B cell (primary cell): Measurements from ENCODE around the gene DFFB. TPM values are rescaled to one million over a fixed set of nuclear protein-coding genes. Genes with fewer than 3 reads are reported as not detected.

Experiments used
- ATAC-seq: fragments of 200-7000 bp; cut with Tn5 transposase; one replicate; pipeline ENCODE4 v1.10.0; 2021; ENCODE audit warnings: low read depth, mild to moderate bottlenecking, moderate number of reproducible peaks, moderate library complexity
- CTCF ChIA-PET: fragments of 350-600 bp; sonication (Branson Sonifier 250); formaldehyde crosslinking; loops from one replicate; lab custom pipeline; 2021; ENCODE audit warnings: antibody characterized with exemption, inconsistent platforms; lab: Charles Lee
- POLR2A ChIA-PET: fragments of 350-600 bp; sonication (Branson Sonifier 250); formaldehyde crosslinking; loops from one replicate; lab custom pipeline; 2021; ENCODE audit warnings: antibody characterized with exemption; lab: Charles Lee
- DNase-seq: peaks from one replicate; pipeline ENCODE4 v3.0.0; 2013
- H2AFZ ChIP-seq: 2 replicates; pipeline ENCODE4 v1.6.1; 2012; ENCODE audit warnings: mild to moderate bottlenecking, low read depth, low read length; ENCODE audit not compliant: insufficient read depth, poor library complexity, severe bottlenecking
- H3K27ac ChIP-seq, 2 donors: 1 replicate in 1 of 2; 2 replicates in 1 of 2; pipeline ENCODE4 v1.5.1; 2012 to 2013; ENCODE audit warnings: low read length in 2 of 2, mild to moderate bottlenecking in 2 of 2, moderate library complexity in 1 of 2
- H3K27me3 ChIP-seq, 4 experiments: fragments of 200-600 bp in 1 of 4; sonication (generic) in 1 of 4; replicated peaks in 1 of 4; 1 replicate in 2 of 4; 2 replicates in 2 of 4; pipeline versions ENCODE4 v1.6.1 to v1.7.0; 2013 to 2016; ENCODE audit warnings: low read length in 3 of 4, mild to moderate bottlenecking in 2 of 4, mixed read lengths in 1 of 4, moderate library complexity in 1 of 4; ENCODE audit not compliant: insufficient read depth in 4 of 4, control insufficient read depth in 3 of 4; ENCODE audit errors: control extremely low read depth in 1 of 4
- H3K36me3 ChIP-seq, 2 experiments: replicated peaks in 1 of 2; 1 replicate in 1 of 2; 2 replicates in 1 of 2; pipeline versions ENCODE4 v1.6.1 to v1.7.1; 2013; ENCODE audit warnings: low read length in 1 of 2; ENCODE audit not compliant: insufficient read depth in 2 of 2, control insufficient read depth in 1 of 2; ENCODE audit errors: control extremely low read depth in 1 of 2, extremely low read depth in 1 of 2
- H3K4me1 ChIP-seq, 2 donors: fragments of 200-600 bp in 1 of 2; sonication (generic) in 1 of 2; 1 replicate in 1 of 2; 2 replicates in 1 of 2; pipeline versions ENCODE4 v1.5.1 to v1.6.1; 2013 to 2017; ENCODE audit warnings: low read length in 2 of 2; ENCODE audit not compliant: control insufficient read depth in 2 of 2, insufficient read depth in 2 of 2
- H3K4me2 ChIP-seq: replicated peaks from 2 replicates; pipeline ENCODE3; 2012; ENCODE audit warnings: mild to moderate bottlenecking, low read depth, low read length; ENCODE audit not compliant: poor library complexity, severe bottlenecking
- H3K4me3 ChIP-seq, 5 experiments: fragments of 200-600 bp in 1 of 5; sonication (generic) in 1 of 5; 1 replicate in 3 of 5; 2 replicates in 2 of 5; pipeline versions ENCODE4 v1.5.1 to v1.7.0; 2011 to 2016; ENCODE audit warnings: low read length in 4 of 5, mild to moderate bottlenecking in 4 of 5, low read depth in 2 of 5, control low read depth in 1 of 5, moderate library complexity in 1 of 5; ENCODE audit not compliant: insufficient read depth in 1 of 5; ENCODE audit errors: control extremely low read depth in 1 of 5, extremely low read depth in 1 of 5
- H3K79me2 ChIP-seq: fragments of 200-600 bp; sonication (generic); one replicate; pipeline ENCODE4 v1.6.0; 2016; ENCODE audit warnings: low read length; ENCODE audit not compliant: control insufficient read depth, insufficient read depth
- H3K9ac ChIP-seq: fragments of 200-600 bp; sonication (generic); 2 replicates; pipeline ENCODE4 v1.6.1; 2017; ENCODE audit warnings: mild to moderate bottlenecking, low read length, moderate library complexity
- H3K9me3 ChIP-seq, 3 donors: one replicate each; pipeline versions ENCODE4 v1.6.1 to v1.7.1; 2013; ENCODE audit warnings: low read length in 2 of 3; ENCODE audit not compliant: control insufficient read depth in 2 of 3, insufficient read depth in 1 of 3; ENCODE audit errors: control extremely low read depth in 1 of 3
- H4K20me1 ChIP-seq: 2 replicates; pipeline ENCODE4 v1.6.0; 2012; ENCODE audit warnings: mild to moderate bottlenecking, low read length; ENCODE audit not compliant: insufficient read depth, control insufficient read depth, poor library complexity, severe bottlenecking
- H3K27ac Mint-ChIP-seq: one replicate; pipeline ENCODE4 v1.8.0; 2021; ENCODE audit warnings: mixed read lengths
- H3K27me3 Mint-ChIP-seq: one replicate; pipeline ENCODE4 v1.8.0; 2021; ENCODE audit warnings: mixed read lengths
- H3K4me1 Mint-ChIP-seq: one replicate; pipeline ENCODE4 v1.8.0; 2021; ENCODE audit warnings: mixed read lengths
- H3K4me3 Mint-ChIP-seq: one replicate; pipeline ENCODE4 v1.8.0; 2021; ENCODE audit warnings: mixed read lengths
- H3K9me3 Mint-ChIP-seq: one replicate; pipeline ENCODE4 v1.8.0; 2022; ENCODE audit warnings: mixed read lengths; ENCODE audit not compliant: insufficient read depth
- EZH2 ChIP-seq: IDR thresholded peaks from 2 replicates; pipeline ENCODE4 v1.6.1; 2012; ENCODE audit warnings: borderline replicate concordance, low read depth, mild to moderate bottlenecking, moderate library complexity, low read length; ENCODE audit not compliant: insufficient read depth, poor library complexity, severe bottlenecking
- WGBS: methylation state at CpG from one replicate; pipeline ENCODE4 v1.1.5; 2013; ENCODE audit warnings: missing lambda C conversion rate; ENCODE audit not compliant: insufficient coverage; 5-methylcytosine and 5-hydroxymethylcytosine counted together
- intact Hi-C: fragments of 100-400 bp; cut with micrococcal nuclease; formaldehyde crosslinking; loops from one replicate; pipeline ENCODE4 v1.10.0; 2022
- polyA minus RNA-seq: library from RNA; depleted of rRNA, polyadenylated mRNA; stranded (reverse); fragments of >200 nt; gene quantifications from 2 replicates; pipeline ENCODE4 v1.2.3, GENCODE V29; 2012
- polyA plus RNA-seq: library from polyadenylated mRNA; depleted of rRNA; stranded (reverse); fragments of >200 nt; gene quantifications from 2 replicates; pipeline ENCODE4 v1.2.3, GENCODE V29; 2012
- total RNA-seq, 2 donors: library from RNA; stranded (reverse); fragments of 120-200 nt in 1 of 2; gene quantifications; 1 replicate in 1 of 2; 2 replicates in 1 of 2; pipeline versions ENCODE4 v1.2.3 to v1.2.4, GENCODE V29; 2013 to 2022
- TF ChIP-seq, protein P1 (sequence below): fragments of 200-600 bp; IDR thresholded peaks from one replicate; pipeline ENCODE4 v1.8.0; 2022; ENCODE audit warnings: antibody characterized with exemption, mild to moderate bottlenecking

DFFB gene, protein sequence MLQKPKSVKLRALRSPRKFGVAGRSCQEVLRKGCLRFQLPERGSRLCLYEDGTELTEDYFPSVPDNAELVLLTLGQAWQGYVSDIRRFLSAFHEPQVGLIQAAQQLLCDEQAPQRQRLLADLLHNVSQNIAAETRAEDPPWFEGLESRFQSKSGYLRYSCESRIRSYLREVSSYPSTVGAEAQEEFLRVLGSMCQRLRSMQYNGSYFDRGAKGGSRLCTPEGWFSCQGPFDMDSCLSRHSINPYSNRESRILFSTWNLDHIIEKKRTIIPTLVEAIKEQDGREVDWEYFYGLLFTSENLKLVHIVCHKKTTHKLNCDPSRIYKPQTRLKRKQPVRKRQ
- total RNA-seq (17.4 and 20.7 TPM in 2 replicates), polyA plus RNA-seq (14.0 and 21.4 TPM in 2 replicates), polyA minus RNA-seq (6.9 and 8.2 TPM in 2 replicates)
- total RNA-seq (2013): 10.2 TPM

DNA sequence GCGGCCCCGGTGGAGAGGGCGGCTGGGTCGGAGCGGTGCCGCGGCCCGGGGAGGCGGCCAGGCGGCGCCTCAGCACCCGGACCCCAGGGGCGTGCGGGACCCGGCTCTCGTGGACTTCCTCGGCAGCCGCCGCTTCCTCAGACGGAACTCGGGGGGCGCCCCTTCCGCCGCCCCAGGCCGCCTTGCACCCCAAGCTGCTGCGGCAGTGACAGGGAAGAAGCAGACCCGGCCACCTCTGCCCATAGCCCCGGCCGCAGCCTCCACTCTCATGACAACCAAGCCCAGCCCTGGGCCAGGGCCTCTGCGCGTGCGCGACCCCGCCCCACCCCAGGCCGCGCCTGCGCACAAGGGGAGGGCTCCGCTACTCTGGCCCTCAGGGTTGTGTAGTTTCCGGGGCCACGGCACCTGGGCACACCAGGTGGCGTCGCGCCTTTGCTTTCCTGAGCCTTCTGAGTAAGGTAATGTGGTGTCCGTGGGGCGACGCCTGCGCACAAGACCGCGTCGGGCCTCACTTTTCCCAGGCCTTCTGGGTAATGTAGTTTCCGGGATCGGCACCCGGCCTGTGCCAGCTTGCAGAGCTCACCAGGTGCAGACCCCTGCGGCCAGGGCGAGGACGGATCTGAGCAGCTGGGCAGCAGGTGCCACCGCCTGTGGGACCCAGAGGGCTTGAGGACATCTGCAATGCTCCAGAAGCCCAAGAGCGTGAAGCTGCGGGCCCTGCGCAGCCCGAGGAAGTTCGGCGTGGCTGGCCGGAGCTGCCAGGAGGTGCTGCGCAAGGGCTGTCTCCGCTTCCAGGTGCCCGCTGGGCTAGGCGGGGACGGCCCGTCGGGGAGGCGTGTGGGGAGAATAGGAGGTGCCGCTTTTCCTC lies at the start of gene DFFB, which contains the start of gene CEP104:
Gene DFFB (plus strand): TSS at position 554 of the 868 bp plus-strand sequence. CDS start 128 bp downstream, at position 682.
Gene CEP104 (minus strand): TSS at position 289 of the 868 bp plus-strand sequence. CDS start 4,804 bp downstream, outside the sequence.
- H3K9me3 Mint-ChIP-seq: no peaks in the 10 kb centered on the region
- peaks cover 31% of the 10 kb centered on the region for H3K4me1 Mint-ChIP-seq
- ChIA-PET POLR2A (interaction anchor here (0.5 to 2.6 kb wide), 5 partner anchors 43 to 191 kb away, joined by 3 to 14 read pairs (median 3); partner anchors contain the start of gene C1orf174), CTCF (interaction anchor here (1.2 to 1.7 kb wide), 3 partner anchors 42 to 191 kb away, joined by 3 to 4 read pairs (median 4); partner anchors contain the start of gene C1orf174)
- Histone ChIP-seq H3K4me3 (peak within 1 kb of the TSS; percentile 59 to 92 (median 85)), H3K4me2 (peak within 1 kb of the TSS; percentile 98), H2AFZ (peak within 1 kb of the TSS; percentile 95), H3K9ac (peak within 1 kb of the TSS; percentile 91), H3K36me3 (peaks cover 0 to 8% of the 10 kb centered on the region in 2 experiments), H3K27ac (peak within 1 kb of the TSS; percentile 59 to 68), H3K79me2 (peaks cover 74% of the 10 kb centered on the region), H3K4me1 (peaks cover 20 to 24% of the 10 kb centered on the region in 2 donors), H3K27me3 (no peaks in the 10 kb centered on the region), H3K9me3 (no peaks in the 10 kb centered on the region), H4K20me1 (peaks cover 70% of the 10 kb centered on the region)
- TF ChIP-seq, protein P1, sequence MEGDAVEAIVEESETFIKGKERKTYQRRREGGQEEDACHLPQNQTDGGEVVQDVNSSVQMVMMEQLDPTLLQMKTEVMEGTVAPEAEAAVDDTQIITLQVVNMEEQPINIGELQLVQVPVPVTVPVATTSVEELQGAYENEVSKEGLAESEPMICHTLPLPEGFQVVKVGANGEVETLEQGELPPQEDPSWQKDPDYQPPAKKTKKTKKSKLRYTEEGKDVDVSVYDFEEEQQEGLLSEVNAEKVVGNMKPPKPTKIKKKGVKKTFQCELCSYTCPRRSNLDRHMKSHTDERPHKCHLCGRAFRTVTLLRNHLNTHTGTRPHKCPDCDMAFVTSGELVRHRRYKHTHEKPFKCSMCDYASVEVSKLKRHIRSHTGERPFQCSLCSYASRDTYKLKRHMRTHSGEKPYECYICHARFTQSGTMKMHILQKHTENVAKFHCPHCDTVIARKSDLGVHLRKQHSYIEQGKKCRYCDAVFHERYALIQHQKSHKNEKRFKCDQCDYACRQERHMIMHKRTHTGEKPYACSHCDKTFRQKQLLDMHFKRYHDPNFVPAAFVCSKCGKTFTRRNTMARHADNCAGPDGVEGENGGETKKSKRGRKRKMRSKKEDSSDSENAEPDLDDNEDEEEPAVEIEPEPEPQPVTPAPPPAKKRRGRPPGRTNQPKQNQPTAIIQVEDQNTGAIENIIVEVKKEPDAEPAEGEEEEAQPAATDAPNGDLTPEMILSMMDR: peak; percentile 46
- TF ChIP-seq EZH2: no peak
- peak within 1 kb of the TSS; percentile 98 for H3K4me3 Mint-ChIP-seq
- ATAC-seq: peak; percentile 97
- WGBS: 0% methylated on average over 73 of the region's 73 CpGs
- peak within 1 kb of the TSS; percentile 93 for H3K27ac Mint-ChIP-seq
- intact Hi-C loops: loop anchor here (1.0 to 10.0 kb wide), 5 partner anchors 43 to 232 kb away; partner anchors contain the start of genes C1orf174, LRRC47, SMIM1 and TPRG1L
- DNase-seq: peak; percentile 99
- H3K27me3 Mint-ChIP-seq: no peaks in the 10 kb centered on the region
